HFFc6 (cell line): ENCODE measurements around the gene LMBRD2. TPM values are rescaled to one million over a fixed set of nuclear protein-coding genes. Genes with fewer than 3 reads are reported as not detected.

Experiments used
- DNase-seq: peaks from one replicate; pipeline ENCODE4 v3.0.0-alpha.2; 2018
- H3K27ac Mint-ChIP-seq: 2 replicates; pipeline ENCODE4 v1.8.0; 2020; ENCODE audit warnings: mild to moderate bottlenecking, mixed read lengths
- H3K27me3 Mint-ChIP-seq: 2 replicates; pipeline ENCODE4 v1.8.0; 2021; ENCODE audit warnings: mild to moderate bottlenecking, moderate library complexity, mixed read lengths; ENCODE audit not compliant: insufficient read depth
- H3K36me3 Mint-ChIP-seq: 2 replicates; pipeline ENCODE4 v1.8.0; 2021; ENCODE audit warnings: low read depth, mixed read lengths
- H3K4me1 Mint-ChIP-seq: 2 replicates; pipeline ENCODE4 v1.8.0; 2020; ENCODE audit warnings: low read depth, mixed read lengths
- H3K4me3 Mint-ChIP-seq: 2 replicates; pipeline ENCODE4 v1.8.0; 2020; ENCODE audit warnings: mild to moderate bottlenecking, moderate library complexity, mixed read lengths
- H3K9me3 Mint-ChIP-seq: 2 replicates; pipeline ENCODE4 v1.8.0; 2020; ENCODE audit warnings: mild to moderate bottlenecking, mixed read lengths
- total RNA-seq, 6 experiments: library from RNA; stranded (reverse); fragmentation: NEBNext Ultra II Directional; extraction: Animal tissue kit (Norgen Biotek cat#: 25700); gene quantifications; 2 replicates in 1 of 6; 3 replicates in 5 of 6; pipeline ENCODE4 v1.2.3, GENCODE V29; 2021
- TF ChIP-seq, protein P1 (sequence below): fragments of 200-600 bp; sonication (generic); IDR thresholded peaks from 2 replicates; pipeline ENCODE4 v1.5.0; 2021; ENCODE audit warnings: antibody characterized with exemption, mild to moderate bottlenecking

LMBRD2 gene
- total RNA-seq, 6 experiments from 2014 or later: 9.7 to 15.7 (median 12.7) TPM

DNA sequence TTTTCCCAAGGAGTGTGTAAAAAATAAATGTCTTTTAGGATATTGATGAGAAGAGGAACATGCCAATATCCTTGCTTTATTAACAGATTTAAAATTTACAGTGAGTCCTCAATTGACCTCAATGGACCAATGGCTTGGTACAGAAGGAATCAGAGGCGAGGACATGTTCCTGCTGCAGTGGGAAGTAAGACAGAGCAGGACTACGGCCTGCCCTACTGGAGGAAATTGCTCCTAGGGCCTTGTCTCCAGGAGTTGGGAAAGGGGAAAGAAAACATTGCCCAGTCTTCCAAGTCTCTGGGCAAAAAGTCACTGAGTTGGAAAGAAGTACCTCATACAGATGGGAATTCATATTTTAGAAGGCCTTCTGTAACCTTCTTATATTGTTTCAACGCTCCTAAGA lies 51.9 kb downstream of the LMBRD2 start:
- Mint-ChIP-seq H3K4me1 (no peaks in the 10 kb centered on the region), H3K27ac (no peak overlapping the region), H3K4me3 (no peak overlapping the region), H3K27me3 (0 out of 2 replicates have a peak, but pooled peaks cover 1% of the 10 kb centered on the region), H3K36me3 (no peaks in the 10 kb centered on the region), H3K9me3 (no peaks in the 10 kb centered on the region)
- no peak for DNase-seq
- TF ChIP-seq, protein P1, sequence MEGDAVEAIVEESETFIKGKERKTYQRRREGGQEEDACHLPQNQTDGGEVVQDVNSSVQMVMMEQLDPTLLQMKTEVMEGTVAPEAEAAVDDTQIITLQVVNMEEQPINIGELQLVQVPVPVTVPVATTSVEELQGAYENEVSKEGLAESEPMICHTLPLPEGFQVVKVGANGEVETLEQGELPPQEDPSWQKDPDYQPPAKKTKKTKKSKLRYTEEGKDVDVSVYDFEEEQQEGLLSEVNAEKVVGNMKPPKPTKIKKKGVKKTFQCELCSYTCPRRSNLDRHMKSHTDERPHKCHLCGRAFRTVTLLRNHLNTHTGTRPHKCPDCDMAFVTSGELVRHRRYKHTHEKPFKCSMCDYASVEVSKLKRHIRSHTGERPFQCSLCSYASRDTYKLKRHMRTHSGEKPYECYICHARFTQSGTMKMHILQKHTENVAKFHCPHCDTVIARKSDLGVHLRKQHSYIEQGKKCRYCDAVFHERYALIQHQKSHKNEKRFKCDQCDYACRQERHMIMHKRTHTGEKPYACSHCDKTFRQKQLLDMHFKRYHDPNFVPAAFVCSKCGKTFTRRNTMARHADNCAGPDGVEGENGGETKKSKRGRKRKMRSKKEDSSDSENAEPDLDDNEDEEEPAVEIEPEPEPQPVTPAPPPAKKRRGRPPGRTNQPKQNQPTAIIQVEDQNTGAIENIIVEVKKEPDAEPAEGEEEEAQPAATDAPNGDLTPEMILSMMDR: no peak

DNA sequence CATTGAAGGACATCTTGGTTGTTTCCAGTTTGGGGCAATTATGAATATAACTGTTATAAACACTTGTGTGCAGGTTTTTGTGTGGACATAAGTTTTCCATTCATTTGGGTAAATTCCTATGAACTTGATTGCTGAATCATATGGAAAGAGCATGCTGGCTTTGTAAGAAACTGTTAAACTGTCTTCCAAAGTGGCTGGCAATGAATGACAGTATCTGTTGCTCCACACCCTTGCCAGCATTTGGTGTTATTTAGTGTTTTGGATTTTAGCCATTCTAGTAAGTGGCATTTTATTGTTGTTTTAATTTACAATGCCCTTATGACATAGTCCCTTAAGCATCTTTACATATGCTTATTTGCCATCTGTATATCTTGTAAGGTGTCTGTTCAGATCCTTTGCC lies 55.2 kb downstream of the LMBRD2 start:
- Mint-ChIP-seq H3K9me3 (no peaks in the 10 kb centered on the region), H3K36me3 (no peaks in the 10 kb centered on the region), H3K4me3 (no peak overlapping the region), H3K4me1 (no peaks in the 10 kb centered on the region), H3K27ac (no peak overlapping the region), H3K27me3 (0 out of 2 replicates have a peak, but pooled peaks cover 1% of the 10 kb centered on the region)
- no peak for DNase-seq
- TF ChIP-seq, protein P1: no peak

DNA sequence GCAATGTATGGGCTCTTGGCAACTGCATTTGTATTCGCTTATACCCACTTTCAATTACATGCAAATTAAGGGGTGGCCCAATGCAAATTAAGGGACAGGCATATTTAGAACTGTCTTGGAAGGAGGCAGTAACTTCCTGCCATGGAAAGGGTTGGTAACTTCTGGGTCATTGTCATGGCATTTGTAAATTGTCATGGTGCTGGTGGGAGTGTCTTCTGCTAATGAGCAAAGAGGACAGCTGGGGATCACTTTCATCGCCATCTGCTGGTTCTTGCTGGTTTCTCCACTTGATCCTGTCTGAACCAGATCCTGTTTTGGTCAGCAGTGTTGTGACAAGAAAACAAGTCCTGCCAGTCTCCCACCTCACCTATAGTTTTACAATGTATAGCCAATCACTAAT lies 61.7 kb downstream of the LMBRD2 start:
- Mint-ChIP-seq H3K4me3 (no peak overlapping the region), H3K36me3 (no peaks in the 10 kb centered on the region), H3K27me3 (peaks cover 3% of the 10 kb centered on the region; the same call in 1 of the 2 replicates), H3K4me1 (no peaks in the 10 kb centered on the region; the same call in 1 of the 2 replicates), H3K27ac (no peak overlapping the region), H3K9me3 (no peaks in the 10 kb centered on the region)
- TF ChIP-seq, protein P1: peak; percentile 75
- peak; percentile 59 for DNase-seq

DNA sequence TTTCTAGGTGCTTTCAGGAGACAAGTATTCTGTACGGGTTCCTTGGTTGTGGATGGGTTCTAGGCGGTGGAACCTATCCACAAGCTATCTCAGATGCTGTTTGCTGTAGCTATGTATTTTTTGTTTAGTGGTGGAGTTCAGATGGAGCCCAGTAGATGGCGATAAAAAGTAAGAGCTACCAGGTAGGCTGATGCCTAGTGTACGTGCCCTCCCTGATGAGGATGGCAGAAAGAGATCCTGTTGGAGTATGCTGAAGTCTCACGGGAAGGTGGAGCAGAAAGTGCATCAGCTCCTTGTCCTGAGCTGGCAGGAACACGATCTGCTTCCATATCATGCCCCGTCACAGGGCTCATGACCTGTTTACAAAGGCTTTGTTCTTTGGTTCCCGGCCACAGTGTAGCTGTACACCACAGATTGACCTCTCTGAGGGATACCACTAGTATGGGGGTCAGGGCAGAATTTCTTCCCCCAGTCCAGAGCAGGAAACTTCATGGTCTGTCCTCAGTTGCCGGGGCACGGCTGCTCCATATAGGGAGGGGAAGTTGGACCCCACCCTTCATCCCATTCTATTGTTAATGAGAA lies 72.4 kb downstream of the LMBRD2 start:
- Mint-ChIP-seq H3K27me3 (peaks cover 20% of the 10 kb centered on the region), H3K36me3 (no peaks in the 10 kb centered on the region), H3K9me3 (no peaks in the 10 kb centered on the region), H3K4me3 (no peak overlapping the region), H3K27ac (no peak overlapping the region), H3K4me1 (no peaks in the 10 kb centered on the region)
- TF ChIP-seq, protein P1: peak; percentile 80
- DNase-seq: peak; percentile 45

DNA sequence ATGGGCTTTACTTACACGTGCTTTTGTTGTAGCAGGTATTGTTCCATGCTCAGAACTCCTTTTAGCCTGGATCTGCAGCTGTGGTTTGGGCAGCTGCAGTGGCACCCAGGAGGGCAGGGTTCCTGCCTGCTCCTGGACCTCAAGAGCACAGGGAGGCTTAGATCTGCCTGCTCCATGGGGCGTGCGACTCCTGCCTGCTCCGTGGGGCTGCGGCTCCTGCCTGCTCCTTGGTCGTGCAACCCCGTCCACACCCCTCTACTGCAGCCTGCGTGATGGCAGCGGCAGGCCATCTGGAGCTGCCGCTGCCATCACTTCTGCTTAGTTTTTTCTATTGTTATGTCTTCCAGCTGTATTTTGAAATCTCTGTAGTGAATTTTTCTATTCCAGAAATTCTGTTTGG lies 73.3 kb downstream of the LMBRD2 start:
- Mint-ChIP-seq H3K4me3 (no peak overlapping the region), H3K9me3 (no peaks in the 10 kb centered on the region), H3K27ac (no peak overlapping the region), H3K4me1 (no peaks in the 10 kb centered on the region), H3K36me3 (no peaks in the 10 kb centered on the region), H3K27me3 (peaks cover 18% of the 10 kb centered on the region)
- TF ChIP-seq, protein P1: no peak
- DNase-seq: no peak
